Ovary (tissue), 9 donors: ENCODE data around the gene RFX8. TPM values are rescaled to one million over a fixed set of nuclear protein-coding genes. Genes with fewer than 3 reads are reported as not detected.

ENCODE experiments used
- DNase-seq, 5 donors: peaks; one replicate each; pipeline ENCODE4 v3.0.0-alpha.2; 2019 to 2020
- H3K27ac ChIP-seq, 2 donors: fragments of 200-600 bp; one replicate each; pipeline versions ENCODE4 v1.5.1 to v1.8.0; 2019 to 2022
- H3K27me3 ChIP-seq: fragments of 200-600 bp; one replicate; pipeline ENCODE4 v1.8.0; 2022
- H3K36me3 ChIP-seq: fragments of 200-600 bp; sonication (generic); one replicate; pipeline ENCODE4 v1.5.1; 2019
- H3K4me1 ChIP-seq: one replicate; pipeline ENCODE4 v1.8.1; 2013; ENCODE audit warnings: mild to moderate bottlenecking, moderate library complexity; ENCODE audit not compliant: insufficient read depth
- H3K4me3 ChIP-seq: fragments of 200-600 bp; sonication (generic); one replicate; pipeline ENCODE4 v1.5.1; 2017
- H3K9me3 ChIP-seq, 2 donors: fragments of 200-600 bp in 1 of 2; sonication (generic) in 1 of 2; one replicate each; pipeline versions ENCODE4 v1.5.1 to v1.8.1; 2013 to 2019; ENCODE audit warnings: mild to moderate bottlenecking in 1 of 2, moderate library complexity in 1 of 2
- CTCF ChIP-seq, 3 donors: fragments of 450-650 bp in 2 of 3; fragments of 200-600 bp in 1 of 3; IDR thresholded peaks; one replicate each; pipeline versions ENCODE4 v1.5.1 to v1.8.0; 2016 to 2022; ENCODE audit warnings: antibody characterized with exemption in 3 of 3, mild to moderate bottlenecking in 1 of 3
- EP300 ChIP-seq: sonication (generic); formaldehyde crosslinking; IDR thresholded peaks from one replicate; pipeline ENCODE4 v1.6.1; 2017; ENCODE audit warnings: antibody characterized with exemption
- POLR2A ChIP-seq: fragments of 450-650 bp; IDR thresholded peaks from one replicate; pipeline ENCODE4 v1.6.1; 2017; ENCODE audit warnings: antibody characterized with exemption, mild to moderate bottlenecking, moderate library complexity
- WGBS, 3 donors: extraction: QIAGEN DNeasy Blood & Tissue Kit in 1 of 3; methylation state at CpG; one replicate each; pipeline versions ENCODE4 v1.1.5 to v1.1.7; 2013 to 2017; 5-methylcytosine and 5-hydroxymethylcytosine counted together
- intact Hi-C, 4 donors: fragments of 100-400 bp; cut with DNase I; formaldehyde crosslinking; loops; one replicate each; pipeline versions ENCODE4 v1.11.0 to v1.15.1; 2022 to 2023
- polyA plus RNA-seq, 2 donors: library from polyadenylated mRNA; stranded (reverse); fragments of 200-250 nt in 1 of 2; fragments of 350-450 nt in 1 of 2; fragmentation: Illumina TruSeq in 1 of 2; extraction: RNeasy Lipid Tissue Mini Kit (QIAGEN cat#74804) in 1 of 2; gene quantifications; one replicate each; pipeline ENCODE4 v1.2.3, GENCODE V29; 2013 to 2014
- total RNA-seq, 7 donors: library from RNA; depleted of rRNA in 2 of 7; stranded (reverse); fragments of >200 nt in 2 of 7; fragmentation: NEBNext Ultra II Directional in 3 of 7; extraction: Animal tissue kit (Norgen Biotek cat#: 25700) in 3 of 7; gene quantifications; one replicate each; pipeline versions ENCODE4 v1.1.0 to v1.2.4, GENCODE V29; 2016 to 2023
- donor health status: DM: no; HTN: no; CAD: no; lungs with moderate emphysema.
- donor health status: DM: no; HTN: no; CAD: no.
- donor health status: Bipolar disorder and iron deficiency.
- donor health status: DM: yes; HTN: yes; CAD: no.
- donor health status: DM: no; HTN: no; CAD: no.
- donor health status: DM: yes; HTN: yes; CAD: no.

Gene RFX8
- total and polyA plus RNA-seq, 9 donors, result 0.05 to 1.7 (median 0.38) TPM

DNA sequence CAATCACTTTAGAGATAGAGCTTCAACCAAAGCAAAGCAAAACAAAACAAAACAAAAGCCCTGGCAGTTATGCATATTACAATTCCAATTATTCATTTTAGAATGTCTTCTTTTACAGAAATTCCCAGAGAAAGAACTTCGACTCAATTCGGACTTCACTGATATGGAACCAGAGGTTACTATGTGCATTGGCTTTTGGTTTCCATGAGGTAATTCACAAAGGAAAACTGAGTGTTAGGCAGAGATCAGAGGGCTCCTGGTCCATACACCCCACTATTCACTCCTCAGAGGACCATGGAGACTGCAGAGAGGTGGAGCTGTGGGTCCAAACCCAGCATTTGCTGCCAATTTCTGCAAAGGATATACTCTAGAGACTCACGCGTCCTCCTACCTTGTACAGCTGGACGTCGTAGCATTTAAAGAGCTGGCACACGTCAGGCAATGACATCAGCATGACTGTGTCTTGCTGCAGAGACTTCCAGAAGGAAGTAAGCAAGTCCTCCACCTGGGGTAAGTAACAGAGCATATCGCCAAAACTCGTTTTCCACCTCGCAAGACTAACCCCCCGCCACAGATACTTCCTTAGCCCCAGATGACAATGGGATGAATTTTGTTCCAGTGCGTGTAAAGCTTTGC, 56.3 kb downstream of the RFX8 start:
- no peaks in the 10 kb centered on the region for H3K4me1 ChIP-seq
- DNase-seq, result no peak
- WGBS, 3 donors, result 47 to 59% (median 56%) methylated on average over 12 of the region's 12 CpGs
- no peak for TF ChIP-seq CTCF (IDR thresholded peaks at IDR 0.05)
- TF ChIP-seq POLR2A, result no peak
- no peak for TF ChIP-seq EP300
- intact Hi-C loops, result loop anchor here in 1 of 4 donors (5.0 to 10.0 kb wide), 2 partner anchors 279 to 826 kb away; partner anchors contain the start of gene MAP4K4
- no peaks in the 10 kb centered on the region for H3K9me3 ChIP-seq
- H3K27me3 ChIP-seq, result no peaks in the 10 kb centered on the region
- no peak overlapping the region for H3K4me3 ChIP-seq
- no peaks in the 10 kb centered on the region for H3K36me3 ChIP-seq
- no peak overlapping the region for H3K27ac ChIP-seq

DNA sequence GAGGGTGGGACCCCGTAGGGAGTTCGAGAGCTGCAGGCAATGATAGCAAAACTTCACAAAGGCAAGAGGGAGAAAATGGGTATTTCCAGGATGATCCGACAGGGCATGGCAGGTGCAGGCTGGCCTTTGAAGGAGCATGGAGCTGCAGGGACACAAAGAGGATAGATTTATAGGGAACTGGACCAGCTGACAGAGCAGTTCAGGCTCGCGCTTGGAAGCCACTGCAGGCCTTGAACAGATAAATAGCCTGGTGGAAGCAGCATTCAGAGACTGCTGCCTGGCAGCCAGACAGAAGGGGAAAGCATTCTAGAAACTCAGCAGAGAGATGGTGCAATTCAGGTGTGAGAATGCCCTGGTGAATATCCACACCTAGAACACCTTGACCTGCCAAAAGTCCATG, 58.3 kb downstream of the RFX8 start:
- intact Hi-C loops, result loop anchor here in 1 of 4 donors (5.0 to 10.0 kb wide), 2 partner anchors 281 to 828 kb away; partner anchors contain the start of gene MAP4K4
- Histone ChIP-seq H3K36me3 (no peaks in the 10 kb centered on the region), H3K9me3 (no peaks in the 10 kb centered on the region), H3K4me1 (no peaks in the 10 kb centered on the region), H3K27me3 (no peaks in the 10 kb centered on the region), H3K27ac (no peak overlapping the region), H3K4me3 (no peak overlapping the region)
- no peak for TF ChIP-seq CTCF (IDR thresholded peaks at IDR 0.05)
- TF ChIP-seq EP300, result no peak
- TF ChIP-seq POLR2A, result no peak
- 72 to 75% (median 73%) methylated on average over 5 of the region's 5 CpGs for WGBS, 3 donors
- no peak for DNase-seq

- no peaks in the 10 kb centered on the region for H3K9me3 ChIP-seq
- H3K36me3 ChIP-seq, result no peaks in the 10 kb centered on the region
- H3K4me1 ChIP-seq, result no peaks in the 10 kb centered on the region
- TF ChIP-seq CTCF (IDR thresholded peaks at IDR 0.05) (no peak), EP300 (no peak), POLR2A (no peak)
- intact Hi-C loops, result loop anchor here in 1 of 4 donors (5.0 to 10.0 kb wide), 2 partner anchors 281 to 829 kb away; partner anchors contain the start of gene MAP4K4
- H3K4me3 ChIP-seq, result no peak overlapping the region
- H3K27me3 ChIP-seq, result no peaks in the 10 kb centered on the region
- no peak for DNase-seq
- H3K27ac ChIP-seq, result no peak overlapping the region
- WGBS, 3 donors, result 93 to 99% (median 99%) methylated on average over 3 of the region's 3 CpGs
Measured at GRCh38 chr2:101415884-101416283, 59.0 kb downstream of the RFX8 start.

- no peaks in the 10 kb centered on the region for H3K9me3 ChIP-seq
- WGBS, 3 donors, result 93 to 97% (median 97%) methylated on average over 2 of the region's 2 CpGs
- H3K4me1 ChIP-seq, result no peaks in the 10 kb centered on the region
- H3K27ac ChIP-seq, result no peak overlapping the region
- intact Hi-C loops, result loop anchor here in 1 of 4 donors (5.0 to 10.0 kb wide), 2 partner anchors 282 to 830 kb away; partner anchors contain the start of gene MAP4K4
- no peaks in the 10 kb centered on the region for H3K36me3 ChIP-seq
- DNase-seq, result no peak
- H3K27me3 ChIP-seq, result no peaks in the 10 kb centered on the region
- TF ChIP-seq CTCF (IDR thresholded peaks at IDR 0.05) (no peak), POLR2A (no peak), EP300 (no peak)
- no peak overlapping the region for H3K4me3 ChIP-seq
Measured at GRCh38 chr2:101415220-101415619, 59.7 kb downstream of the RFX8 start.
